Peyer's patch (tissue), 4 donors: ENCODE results near the gene DOCK2.

Experiments
- CTCF ChIP-seq, 6 experiments: fragments of 450-650 bp in 4 of 6; fragments of 200-600 bp in 2 of 6; sonication (generic) in 1 of 6; IDR thresholded peaks; one replicate each; pipeline ENCODE4 v1.5.1; 2017 to 2019; ENCODE audit warnings: antibody characterized with exemption in 6 of 6, mild to moderate bottlenecking in 3 of 6, moderate library complexity in 1 of 6
- POLR2A ChIP-seq, 2 donors: fragments of 450-650 bp; IDR thresholded peaks; one replicate each; pipeline ENCODE4 v1.5.1; 2017; ENCODE audit warnings: antibody characterized with exemption in 2 of 2, mild to moderate bottlenecking in 2 of 2, moderate library complexity in 2 of 2

- TF ChIP-seq CTCF (IDR thresholded peaks at IDR 0.05): no peak
- no peak for TF ChIP-seq POLR2A (IDR thresholded peaks at IDR 0.05)
Measured at GRCh38 chr5:170121321-170121720, 484.2 kb downstream of the DOCK2 start.
